IMR-90 (cell line): ENCODE results near the gene GTF3C1. TPM values are rescaled to one million over a fixed set of nuclear protein-coding genes. Genes with fewer than 3 reads are reported as not detected.
A peak's percentile ranks its signal among the peaks of the same experiment; 100 is the strongest.

ENCODE experiments used
- ATAC-seq: fragments of 200-7000 bp; cut with Tn5 transposase; 2 replicates; pipeline ENCODE4 v1.9.1; 2020; ENCODE audit warnings: low read depth, mild to moderate bottlenecking, moderate library complexity
- BruUV-seq: library from RNA; stranded (reverse); fragments of 400-500 nt; replicated peaks from 2 replicates; lab custom pipeline; 2021; lab: Mats Ljungman, UMichigan
- CTCF ChIA-PET: fragments of 300-600 bp; formaldehyde crosslinking; extraction: SDS; loops from one replicate; lab custom pipeline; 2021; ENCODE audit warnings: antibody characterized with exemption; lab: Yijun Ruan, JAX
- POLR2A ChIA-PET: fragments of 300-600 bp; sonication (Branson Sonifier 250); formaldehyde crosslinking; loops from one replicate; lab custom pipeline; 2022; ENCODE audit warnings: antibody characterized with exemption; ENCODE audit not compliant: unreplicated experiment; lab: Charles Lee
- DNase-seq: peaks from one replicate; pipeline ENCODE4 v3.0.0; 2013
- H2AFZ ChIP-seq: replicated peaks from 2 replicates; pipeline ENCODE3; 2013; ENCODE audit warnings: low read length, mild to moderate bottlenecking; ENCODE audit not compliant: poor library complexity
- H2AK5ac ChIP-seq: 2 replicates; pipeline ENCODE4 v1.6.1; 2013; ENCODE audit warnings: low read depth, low read length, inconsistent platforms
- H2AK9ac ChIP-seq: replicated peaks from 2 replicates; pipeline ENCODE3; 2013; ENCODE audit warnings: mild to moderate bottlenecking, low read depth, low read length, moderate library complexity; ENCODE audit not compliant: poor library complexity
- H2BK120ac ChIP-seq: 2 replicates; pipeline ENCODE4 v1.6.1; 2013; ENCODE audit warnings: low read depth, low read length, inconsistent platforms
- H2BK15ac ChIP-seq: 3 replicates; pipeline ENCODE4 v1.6.1; 2013; ENCODE audit warnings: low read depth, low read length, inconsistent platforms
- H2BK20ac ChIP-seq: 2 replicates; pipeline ENCODE4 v1.6.1; 2013; ENCODE audit warnings: low read depth, mild to moderate bottlenecking, inconsistent platforms, low read length, moderate library complexity
- H2BK5ac ChIP-seq: 2 replicates; pipeline ENCODE4 v1.6.1; 2013; ENCODE audit warnings: mild to moderate bottlenecking, low read depth, low read length, inconsistent platforms; ENCODE audit not compliant: poor library complexity, severe bottlenecking
- H3K14ac ChIP-seq: replicated peaks from 2 replicates; pipeline ENCODE4 v1.6.1; 2013; ENCODE audit warnings: low read depth, low read length, inconsistent platforms
- H3K18ac ChIP-seq: 2 replicates; pipeline ENCODE4 v1.6.1; 2013; ENCODE audit warnings: low read depth, low read length, control low read depth
- H3K23ac ChIP-seq: 2 replicates; pipeline ENCODE4 v1.6.1; 2013; ENCODE audit warnings: low read depth, low read length, inconsistent platforms
- H3K27ac ChIP-seq: 2 replicates; pipeline ENCODE4 v1.5.1; 2013; ENCODE audit warnings: mild to moderate bottlenecking, control low read depth, low read length; ENCODE audit not compliant: insufficient read depth
- H3K27me3 ChIP-seq: 2 replicates; pipeline ENCODE4 v1.6.1; 2013; ENCODE audit warnings: low read length; ENCODE audit not compliant: control insufficient read depth, insufficient read depth
- H3K36me3 ChIP-seq: 2 replicates; pipeline ENCODE4 v1.6.1; 2013; ENCODE audit warnings: low read length, mixed read lengths; ENCODE audit not compliant: control insufficient read depth, insufficient read depth
- H3K4ac ChIP-seq: 2 replicates; pipeline ENCODE4 v1.6.1; 2013; ENCODE audit warnings: low read depth, low read length, inconsistent platforms
- H3K4me1 ChIP-seq: 2 replicates; pipeline ENCODE4 v1.6.1; 2013; ENCODE audit warnings: low read length, mixed read lengths; ENCODE audit not compliant: control insufficient read depth, insufficient read depth
- H3K4me2 ChIP-seq: 2 replicates; pipeline ENCODE4 v1.6.1; 2013; ENCODE audit warnings: low read depth, mild to moderate bottlenecking, control low read depth, low read length, moderate library complexity
- H3K4me3 ChIP-seq: 2 replicates; pipeline ENCODE4 v1.5.1; 2013; ENCODE audit warnings: low read depth, mild to moderate bottlenecking, control low read depth, low read length, moderate library complexity; ENCODE audit not compliant: insufficient read depth
- H3K56ac ChIP-seq: 2 replicates; pipeline ENCODE4 v1.6.1; 2013; ENCODE audit warnings: low read length, inconsistent platforms; ENCODE audit not compliant: insufficient read depth; ENCODE audit errors: extremely low read depth
- H3K79me1 ChIP-seq, 2 experiments: 2 replicates each; pipeline ENCODE4 v1.6.1; 2013; ENCODE audit warnings: low read length in 2 of 2, inconsistent platforms in 1 of 2, low read depth in 1 of 2
- H3K9ac ChIP-seq: 2 replicates; pipeline ENCODE4 v1.6.1; 2013; ENCODE audit warnings: low read depth, low read length, control low read depth
- H3K9me1 ChIP-seq: 2 replicates; pipeline ENCODE4 v1.6.1; 2013; ENCODE audit warnings: low read length, inconsistent platforms; ENCODE audit not compliant: insufficient read depth
- H3K9me3 ChIP-seq: 2 replicates; pipeline ENCODE4 v1.6.1; 2013; ENCODE audit warnings: low read length; ENCODE audit not compliant: control insufficient read depth, insufficient read depth
- H4K20me1 ChIP-seq: 2 replicates; pipeline ENCODE4 v1.6.1; 2013; ENCODE audit warnings: low read length, inconsistent platforms; ENCODE audit not compliant: insufficient read depth
- H4K5ac ChIP-seq: 2 replicates; pipeline ENCODE4 v1.6.1; 2013; ENCODE audit warnings: mild to moderate bottlenecking, low read depth, low read length, control low read depth
- H4K8ac ChIP-seq, 2 experiments: 2 replicates each; pipeline ENCODE4 v1.6.1; 2013; ENCODE audit warnings: low read depth in 2 of 2, low read length in 2 of 2, control low read depth in 1 of 2, inconsistent platforms in 1 of 2
- H4K91ac ChIP-seq: 2 replicates; pipeline ENCODE4 v1.6.1; 2013; ENCODE audit warnings: low read depth, low read length, inconsistent platforms; ENCODE audit not compliant: insufficient read depth
- CTCF ChIP-seq: conservative IDR thresholded peaks from 2 replicates; pipeline ENCODE4 v1.5.1; 2012; ENCODE audit warnings: mild to moderate bottlenecking, low read depth, low read length, improper control_type of control experiment
- ELK1 ChIP-seq: fragments of 150-350 bp; IDR thresholded peaks from 2 replicates; pipeline ENCODE4 v1.6.1; 2016; ENCODE audit warnings: low read depth, mild to moderate bottlenecking, low read length, moderate library complexity, borderline replicate concordance
- MXI1 ChIP-seq: IDR thresholded peaks from 2 replicates; pipeline ENCODE4 v1.6.1; 2012; ENCODE audit warnings: low read depth, mild to moderate bottlenecking, low read length, moderate library complexity, borderline replicate concordance
- USF2 ChIP-seq: fragments of 150-350 bp; IDR thresholded peaks from 2 replicates; pipeline ENCODE4 v1.6.1; 2017; ENCODE audit warnings: mild to moderate bottlenecking, antibody characterized with exemption, low read length, low read depth
- WGBS, 2 experiments: methylation state at CpG; one replicate each; pipeline versions ENCODE4 v1.1.5 to v1.1.7; 2013; ENCODE audit warnings: missing lambda C conversion rate in 2 of 2; ENCODE audit not compliant: insufficient read length in 1 of 2; ENCODE audit errors: extremely low coverage in 2 of 2; 5-methylcytosine and 5-hydroxymethylcytosine counted together
- dilution Hi-C: fragments of 300-500 bp; cut with HindIII; formaldehyde crosslinking; loops from one replicate; pipeline ENCODE4 v1.14.3; 2018; ENCODE audit warnings: low sequenced_read_pairs; ENCODE audit not compliant: unreplicated experiment
- in situ Hi-C: fragments of 300-500 bp; cut with MboI; formaldehyde crosslinking; loops from 3 replicates; pipeline ENCODE4 v1.14.3; 2019; ENCODE audit warnings: low sequenced_read_pairs, inconsistent platforms, mixed read lengths
- intact Hi-C: fragments of 100-400 bp; cut with micrococcal nuclease; formaldehyde crosslinking; loops from 2 replicates; pipeline ENCODE4 v1.10.0; 2022
- polyA plus RNA-seq, 3 experiments: library from polyadenylated mRNA; depleted of rRNA; stranded (reverse); fragments of >200 nt; gene quantifications; 2 replicates each; pipeline ENCODE4 v1.2.3, GENCODE V29; 2012; ENCODE audit warnings: low replicate concordance in 1 of 3
- total RNA-seq: library from RNA; depleted of rRNA; stranded (reverse); fragments of >200 nt; gene quantifications from 2 replicates; pipeline ENCODE4 v1.2.3, GENCODE V29; 2012

GTF3C1 gene
- total and polyA plus RNA-seq, 2 of the 4 experiments (the other 2 are of a cell fraction) = 50.8 to 68.1 TPM

- Histone ChIP-seq H4K20me1 (peaks cover 23% of the 10 kb centered on the region), H2AK9ac (no peak overlapping the region), H3K79me1 (peaks cover 9 to 46% of the 10 kb centered on the region in 2 experiments; a peak in 3 of 4 replicates), H4K8ac (no peak overlapping the region), H3K36me3 (peaks cover 52% of the 10 kb centered on the region), H3K4me1 (peaks cover 4% of the 10 kb centered on the region), H2BK20ac (no peak overlapping the region), H3K27me3 (no peaks in the 10 kb centered on the region), H3K4me2 (no peak overlapping the region), H2BK5ac (no peak overlapping the region), H3K4ac (no peak overlapping the region), H2AFZ (no peak overlapping the region), H4K5ac (no peak overlapping the region), H2BK15ac (no peak overlapping the region), H3K9ac (no peak overlapping the region), H3K56ac (no peak overlapping the region), H3K9me3 (no peaks in the 10 kb centered on the region), H3K4me3 (no peak overlapping the region), H3K9me1 (peaks cover 21% of the 10 kb centered on the region), H3K18ac (no peak overlapping the region), H4K91ac (no peak overlapping the region), H2AK5ac (no peak overlapping the region), H3K23ac (no peak overlapping the region), H2BK120ac (no peak overlapping the region), H3K27ac (no peak overlapping the region), H3K14ac (no peak overlapping the region)
- WGBS, 2 experiments = 92% methylated on average over 5 of the region's 9 CpGs; no CpG with 5 or more reads in 1 of the 2 experiments
- dilution Hi-C loops (no loop called here), in situ Hi-C loops (no loop called here), intact Hi-C loops (no loop called here)
- TF ChIP-seq ELK1 (no peak), CTCF (peak; percentile 38), USF2 (no peak), MXI1 (no peak)
- DNase-seq (no peak), ATAC-seq (peak; percentile 62)
- ChIA-PET CTCF (interaction anchor here (0.6 to 1.5 kb wide), 3 partner anchors 17 to 65 kb away, joined by 3 to 5 read pairs (median 5); no protein-coding TSS in a partner anchor), POLR2A (no interaction called here)
- no TSS peak for BruUV-seq
Measured at GRCh38 chr16:27515874-27516353, 33.8 kb downstream of the GTF3C1 start.
